OCI-M1 (cell line): ENCODE measurements around the gene MON2.
"Not testable (repeated sequence)": the region's sequence is repeated elsewhere in the genome, so short reads cannot be mapped to it uniquely, and the experiment has no call there.

Source experiments
- DNase-seq: peaks from one replicate; lab custom pipeline; 2025; lab: John Stamatoyannopoulos, UW

Gene MON2, protein sequence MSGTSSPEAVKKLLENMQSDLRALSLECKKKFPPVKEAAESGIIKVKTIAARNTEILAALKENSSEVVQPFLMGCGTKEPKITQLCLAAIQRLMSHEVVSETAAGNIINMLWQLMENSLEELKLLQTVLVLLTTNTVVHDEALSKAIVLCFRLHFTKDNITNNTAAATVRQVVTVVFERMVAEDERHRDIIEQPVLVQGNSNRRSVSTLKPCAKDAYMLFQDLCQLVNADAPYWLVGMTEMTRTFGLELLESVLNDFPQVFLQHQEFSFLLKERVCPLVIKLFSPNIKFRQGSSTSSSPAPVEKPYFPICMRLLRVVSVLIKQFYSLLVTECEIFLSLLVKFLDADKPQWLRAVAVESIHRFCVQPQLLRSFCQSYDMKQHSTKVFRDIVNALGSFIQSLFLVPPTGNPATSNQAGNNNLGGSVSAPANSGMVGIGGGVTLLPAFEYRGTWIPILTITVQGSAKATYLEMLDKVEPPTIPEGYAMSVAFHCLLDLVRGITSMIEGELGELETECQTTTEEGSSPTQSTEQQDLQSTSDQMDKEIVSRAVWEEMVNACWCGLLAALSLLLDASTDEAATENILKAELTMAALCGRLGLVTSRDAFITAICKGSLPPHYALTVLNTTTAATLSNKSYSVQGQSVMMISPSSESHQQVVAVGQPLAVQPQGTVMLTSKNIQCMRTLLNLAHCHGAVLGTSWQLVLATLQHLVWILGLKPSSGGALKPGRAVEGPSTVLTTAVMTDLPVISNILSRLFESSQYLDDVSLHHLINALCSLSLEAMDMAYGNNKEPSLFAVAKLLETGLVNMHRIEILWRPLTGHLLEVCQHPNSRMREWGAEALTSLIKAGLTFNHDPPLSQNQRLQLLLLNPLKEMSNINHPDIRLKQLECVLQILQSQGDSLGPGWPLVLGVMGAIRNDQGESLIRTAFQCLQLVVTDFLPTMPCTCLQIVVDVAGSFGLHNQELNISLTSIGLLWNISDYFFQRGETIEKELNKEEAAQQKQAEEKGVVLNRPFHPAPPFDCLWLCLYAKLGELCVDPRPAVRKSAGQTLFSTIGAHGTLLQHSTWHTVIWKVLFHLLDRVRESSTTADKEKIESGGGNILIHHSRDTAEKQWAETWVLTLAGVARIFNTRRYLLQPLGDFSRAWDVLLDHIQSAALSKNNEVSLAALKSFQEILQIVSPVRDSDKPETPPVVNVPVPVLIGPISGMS (N-terminal part only)

DNA sequence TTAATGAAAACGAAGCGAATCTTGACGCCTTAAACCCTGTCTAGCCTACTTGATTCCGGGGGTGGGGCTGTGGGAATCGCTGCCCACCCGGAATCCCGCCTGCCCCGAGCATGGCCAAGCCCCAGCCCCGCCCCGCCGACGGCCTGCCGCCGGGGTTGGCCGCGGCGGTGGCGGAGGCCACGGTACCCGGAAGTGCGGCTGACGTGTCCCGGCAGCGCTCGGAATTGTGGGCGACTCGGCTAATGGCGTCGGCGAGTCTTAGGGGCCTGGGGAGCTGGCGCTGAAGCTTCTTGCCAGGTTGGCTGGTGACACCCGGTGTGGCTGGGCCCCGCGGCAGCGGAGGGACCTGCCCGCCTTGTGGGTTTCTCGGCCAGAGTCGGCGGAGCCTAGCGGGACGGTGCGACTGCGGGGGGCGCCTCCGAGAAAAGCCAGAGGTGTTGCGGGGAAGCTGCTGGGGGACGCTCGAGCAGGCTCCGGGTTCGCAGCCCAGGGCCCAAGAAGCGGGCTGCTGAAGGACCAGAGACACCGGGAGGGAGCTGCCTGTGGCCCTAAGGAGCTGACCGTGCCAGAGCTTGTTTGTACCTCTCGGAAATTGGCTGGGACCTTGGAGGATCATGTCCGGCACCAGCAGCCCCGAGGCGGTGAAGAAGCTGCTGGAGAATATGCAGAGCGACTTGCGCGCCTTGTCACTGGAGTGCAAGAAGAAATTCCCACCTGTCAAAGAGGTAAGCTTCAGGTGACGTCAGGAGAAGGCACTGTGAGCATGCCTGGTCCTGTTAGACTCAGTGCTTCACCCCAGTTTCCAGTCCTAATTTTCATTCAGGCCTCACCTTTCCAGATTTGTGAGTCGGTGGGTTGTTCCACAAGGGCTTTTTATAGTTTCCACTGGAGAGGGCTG, at the start of gene MON2:
Gene MON2 (plus strand): TSS at position 233 of the 898 bp plus-strand sequence. CDS start 382 bp downstream, at position 615.
- peak; percentile 94 for DNase-seq

DNA sequence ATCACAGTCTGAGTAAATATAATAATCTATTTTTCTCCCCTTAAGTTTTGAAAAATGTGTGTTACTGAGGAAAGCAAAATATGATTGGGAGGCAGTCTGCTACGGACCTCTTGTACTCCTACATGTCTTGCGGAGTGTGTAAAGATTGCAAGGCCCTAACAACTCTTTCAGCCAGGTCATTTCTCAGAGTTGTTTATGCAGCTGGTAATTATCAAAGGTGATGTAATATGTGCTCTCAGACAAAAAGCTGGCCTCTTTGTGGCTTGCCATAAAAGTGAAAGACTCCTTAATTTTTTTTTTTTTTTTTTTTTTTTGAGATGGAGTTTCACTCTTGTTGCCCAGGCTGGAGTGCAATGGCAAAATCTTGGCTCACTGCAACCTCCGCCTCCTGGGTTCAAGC, 40.5 kb upstream of the MON2 start:
- no peak for DNase-seq

DNA sequence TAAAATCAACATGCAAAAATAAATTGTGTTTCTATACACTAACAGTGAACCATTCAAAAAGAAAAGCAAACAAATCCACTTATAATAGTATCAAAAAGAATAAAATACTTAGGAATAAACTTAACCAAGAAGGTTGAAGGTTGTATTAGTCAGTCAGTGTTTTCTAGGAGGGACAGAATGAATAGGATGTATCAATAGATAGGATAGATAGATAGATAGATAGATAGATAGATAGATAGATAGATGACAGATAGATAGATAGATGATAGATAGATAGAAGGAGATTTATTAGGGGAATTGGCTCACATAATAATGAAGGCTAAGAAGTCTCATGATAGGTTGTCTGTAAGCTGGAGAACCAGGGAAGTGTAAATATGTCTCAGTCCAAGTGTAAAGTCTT, 37.2 kb upstream of the MON2 start:
- DNase-seq: no peak

DNA sequence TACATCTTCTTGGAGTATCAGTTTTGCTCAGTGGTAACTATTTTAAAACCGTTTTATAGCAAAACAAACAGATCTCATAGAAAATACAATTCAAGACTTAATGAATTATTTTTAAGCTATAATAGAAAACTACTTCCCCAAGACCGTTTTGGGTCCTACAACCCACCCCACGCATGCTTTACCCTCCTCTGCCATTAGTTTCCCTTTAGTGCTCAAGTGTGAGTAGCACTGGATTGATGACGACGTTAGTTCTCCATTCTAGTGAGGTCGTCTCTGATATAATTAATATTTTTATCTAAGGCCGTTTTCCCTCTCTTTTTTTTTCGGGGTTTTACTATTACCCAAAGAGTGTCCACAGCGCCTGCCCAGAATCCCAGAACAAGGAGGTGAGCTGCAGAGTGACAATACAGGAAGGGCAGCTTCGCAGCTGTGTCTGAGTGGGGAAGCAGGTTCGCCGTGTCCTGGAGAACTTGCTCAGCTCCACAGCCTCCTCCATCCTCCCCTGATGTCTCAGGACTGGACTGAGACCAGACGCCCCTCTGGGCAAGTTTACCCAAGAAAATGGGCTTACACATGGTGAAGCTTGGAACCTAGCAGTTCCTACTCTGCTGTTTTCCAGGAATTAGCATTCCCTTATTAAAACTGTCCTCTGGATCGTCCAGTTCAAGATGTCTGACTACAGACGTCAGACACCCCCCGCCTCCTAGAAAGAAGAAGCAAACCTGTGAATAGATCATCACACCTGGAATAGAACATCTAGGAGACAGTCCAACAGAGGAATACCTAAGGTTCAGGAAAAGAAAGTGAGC, 31.9 kb upstream of the MON2 start:
- DNase-seq: peak; percentile 73

DNA sequence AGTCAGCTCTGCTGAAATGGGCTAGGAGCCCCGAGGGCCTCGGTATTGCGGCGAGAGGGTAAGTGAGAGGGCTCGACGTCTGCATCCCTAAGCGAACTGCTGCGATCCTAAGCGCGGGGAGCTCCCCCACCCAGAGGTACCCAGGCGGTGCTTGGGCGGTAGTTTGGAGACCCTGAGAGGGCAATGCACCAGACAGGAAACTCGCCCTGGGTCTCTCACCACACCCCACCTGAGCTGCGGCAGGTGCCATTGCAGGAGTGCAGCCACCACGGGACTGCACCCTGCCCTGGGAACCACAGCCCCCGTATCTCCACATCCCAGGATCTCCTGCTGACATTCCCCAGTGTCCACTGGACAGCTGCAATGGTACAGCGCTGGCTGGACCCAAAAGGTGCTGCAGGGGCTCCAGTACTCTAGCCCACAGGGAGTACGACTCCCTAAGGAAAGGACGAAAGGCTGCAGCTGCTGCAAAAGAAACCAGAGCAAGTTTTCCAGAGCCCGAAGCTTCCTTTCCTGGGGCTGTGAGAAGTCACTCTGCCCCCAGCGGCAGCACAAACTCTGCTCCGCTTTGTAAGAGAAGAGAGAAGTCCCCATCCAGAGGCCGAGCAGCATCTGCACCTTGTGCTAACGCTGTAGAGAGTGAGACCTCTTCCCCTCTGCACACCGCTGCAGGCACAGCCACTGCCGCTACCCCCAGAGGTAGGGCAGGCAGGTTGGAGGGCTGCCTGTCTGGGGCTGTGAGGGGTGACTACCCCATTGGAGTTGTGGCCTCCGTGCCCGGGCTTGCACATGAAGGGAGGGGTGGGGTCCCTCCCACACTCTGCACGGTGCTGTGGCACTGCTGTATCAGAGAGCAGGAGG, 31.1 kb upstream of the MON2 start:
- peak; percentile 91 for DNase-seq

DNA sequence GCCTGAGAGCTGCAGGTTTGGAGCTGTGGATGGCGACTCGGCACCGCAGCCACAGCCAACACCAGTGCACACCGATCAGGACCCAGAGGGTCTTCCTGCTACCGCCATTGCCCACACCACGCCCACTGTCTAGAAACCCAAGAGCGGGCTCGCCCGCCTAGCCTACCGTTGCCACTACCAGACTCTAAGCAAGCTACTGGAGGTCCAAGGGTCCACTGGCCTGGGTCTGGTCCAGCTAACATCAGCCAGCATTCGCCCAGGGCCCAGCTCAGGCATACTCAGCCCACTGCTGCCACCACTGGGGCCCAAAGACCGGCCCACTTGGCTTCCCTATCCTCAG, 30.5 kb upstream of the MON2 start:
- DNase-seq: no peak

DNA sequence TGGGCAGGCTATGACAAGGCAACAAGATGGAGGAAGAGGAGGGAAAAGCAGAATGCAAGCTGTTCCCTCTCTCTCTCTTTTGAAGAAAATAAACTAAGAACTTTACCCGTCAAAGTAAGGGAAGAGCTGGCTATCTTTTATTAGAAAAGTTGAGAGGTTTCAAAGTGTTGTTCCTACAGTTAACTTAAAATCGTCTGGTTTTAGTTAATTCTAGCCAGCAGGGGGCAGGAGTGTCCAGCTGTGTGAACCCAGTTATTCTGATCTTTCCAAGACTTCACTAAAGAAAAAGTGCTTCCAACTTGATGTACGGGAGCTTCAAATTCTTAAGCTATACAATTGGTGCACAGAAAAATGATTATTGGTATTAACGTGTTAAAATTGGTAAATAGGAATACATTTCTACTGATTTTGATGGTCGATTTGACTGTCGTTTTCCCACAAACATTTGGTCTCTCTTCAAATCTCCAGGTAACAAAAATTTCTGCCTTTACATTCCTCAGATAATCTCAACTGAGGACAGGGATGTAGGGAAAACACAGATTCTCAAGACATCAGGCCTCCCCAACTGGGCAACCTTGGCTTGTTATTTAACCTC, 28.4 kb upstream of the MON2 start:
- DNase-seq: peak; percentile 83

DNA sequence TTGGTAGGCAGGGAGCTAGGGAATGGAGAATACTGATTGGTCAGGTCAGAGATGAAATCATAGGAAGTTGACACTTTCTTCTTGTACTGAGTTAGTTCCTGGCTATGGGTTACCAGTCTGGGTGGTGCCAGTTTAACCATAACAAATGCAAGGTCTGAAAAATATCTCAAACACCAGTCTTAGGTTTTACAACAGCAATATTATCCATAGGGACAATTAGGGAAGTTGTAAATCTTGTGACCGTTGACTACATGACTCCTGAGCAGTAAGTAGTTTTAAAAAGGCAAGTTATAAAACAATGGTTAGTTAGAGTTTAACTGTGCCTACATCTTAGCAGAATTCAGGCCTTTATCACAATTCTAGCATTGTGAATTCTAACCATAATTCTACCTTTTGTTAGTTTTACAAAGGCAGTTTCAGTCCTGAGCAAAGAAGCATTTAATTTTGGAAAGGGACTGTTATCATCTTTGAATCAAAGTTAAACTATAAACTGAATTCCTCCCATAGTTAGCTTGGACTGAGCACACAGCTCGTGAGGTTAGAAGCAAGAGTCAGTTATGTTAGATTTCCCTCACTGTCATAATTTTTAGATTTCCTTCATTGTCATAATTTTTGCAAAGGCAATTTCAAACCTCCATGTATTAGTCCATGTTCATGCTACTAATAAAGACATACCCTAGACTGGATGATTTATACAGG, 19.7 kb upstream of the MON2 start:
- peak; percentile 28 for DNase-seq

DNA sequence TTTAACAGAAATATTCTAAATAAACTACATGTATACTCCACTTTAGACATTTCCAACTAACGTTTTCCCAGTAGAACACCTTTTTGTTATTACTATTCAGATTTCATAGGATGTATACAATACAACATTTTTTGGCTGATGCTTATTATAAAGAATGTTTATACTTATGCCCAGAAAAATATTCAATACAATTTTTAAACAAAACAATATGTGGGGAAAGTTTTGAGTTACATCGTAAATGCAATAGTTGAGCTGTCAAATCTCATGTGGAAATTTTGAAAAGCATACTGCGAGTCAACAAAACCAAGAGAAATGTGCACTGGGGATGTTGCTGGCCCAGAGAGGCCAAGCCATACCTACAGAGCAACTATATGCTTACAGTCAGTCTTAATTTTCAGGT, 18.2 kb upstream of the MON2 start:
- no peak for DNase-seq

DNA sequence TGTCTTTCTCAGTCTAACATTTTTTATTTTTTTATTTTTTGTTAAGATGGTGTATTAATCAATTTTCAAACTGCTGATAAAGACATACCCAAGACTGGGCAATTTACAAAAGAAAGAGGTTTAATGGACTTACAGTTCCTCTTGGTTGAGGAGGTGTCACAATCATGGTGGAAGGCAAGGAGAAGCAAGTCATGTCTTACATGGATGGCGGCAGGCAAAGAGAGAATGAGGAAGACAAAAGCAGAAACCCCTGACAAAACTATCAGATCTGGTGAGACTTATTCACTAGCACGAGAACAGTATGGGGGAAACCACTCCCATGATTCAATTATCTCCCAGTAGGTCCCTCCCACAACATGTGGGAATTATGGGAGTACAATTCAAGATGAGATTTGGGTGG, 11.2 kb upstream of the MON2 start:
- DNase-seq: not testable (repeated sequence)

DNA sequence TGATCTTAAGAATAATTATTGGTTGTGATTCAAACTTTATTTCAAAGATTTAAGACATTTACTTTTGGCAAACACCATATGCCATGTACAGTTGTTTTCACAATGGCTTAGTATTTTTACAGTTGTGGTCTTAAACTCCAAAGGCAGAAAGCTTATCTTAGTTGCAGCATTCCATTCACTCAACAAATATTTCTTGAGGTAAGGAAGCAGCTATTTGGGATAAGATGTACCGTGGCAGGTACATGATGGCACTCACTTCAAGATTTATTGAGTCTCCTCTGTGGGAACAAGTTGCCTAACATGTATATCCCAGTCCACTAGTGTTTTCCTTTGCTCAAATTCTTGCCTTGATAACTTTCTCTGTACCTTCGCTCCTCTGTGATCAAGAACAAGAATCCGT, 8.0 kb upstream of the MON2 start:
- DNase-seq: no peak

DNA sequence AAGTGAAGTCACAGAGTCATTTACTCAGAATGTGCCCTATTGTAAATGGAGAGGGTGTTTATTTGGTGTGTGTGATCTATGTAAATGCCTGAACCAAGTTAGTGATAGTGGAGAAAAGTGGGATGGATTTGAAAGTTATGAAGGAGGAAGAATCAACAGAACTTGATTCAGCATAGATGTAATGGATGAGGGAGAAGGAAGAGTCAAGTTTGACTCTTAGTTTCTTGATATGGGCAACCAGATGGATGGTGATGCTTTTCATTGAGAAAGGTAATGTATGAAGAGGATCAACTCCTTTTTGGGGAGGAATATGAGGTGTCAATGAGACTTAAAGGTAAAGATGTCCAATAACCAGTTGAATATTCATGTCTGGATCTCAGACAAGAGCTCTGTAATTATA, 6.7 kb upstream of the MON2 start:
- no peak for DNase-seq

DNA sequence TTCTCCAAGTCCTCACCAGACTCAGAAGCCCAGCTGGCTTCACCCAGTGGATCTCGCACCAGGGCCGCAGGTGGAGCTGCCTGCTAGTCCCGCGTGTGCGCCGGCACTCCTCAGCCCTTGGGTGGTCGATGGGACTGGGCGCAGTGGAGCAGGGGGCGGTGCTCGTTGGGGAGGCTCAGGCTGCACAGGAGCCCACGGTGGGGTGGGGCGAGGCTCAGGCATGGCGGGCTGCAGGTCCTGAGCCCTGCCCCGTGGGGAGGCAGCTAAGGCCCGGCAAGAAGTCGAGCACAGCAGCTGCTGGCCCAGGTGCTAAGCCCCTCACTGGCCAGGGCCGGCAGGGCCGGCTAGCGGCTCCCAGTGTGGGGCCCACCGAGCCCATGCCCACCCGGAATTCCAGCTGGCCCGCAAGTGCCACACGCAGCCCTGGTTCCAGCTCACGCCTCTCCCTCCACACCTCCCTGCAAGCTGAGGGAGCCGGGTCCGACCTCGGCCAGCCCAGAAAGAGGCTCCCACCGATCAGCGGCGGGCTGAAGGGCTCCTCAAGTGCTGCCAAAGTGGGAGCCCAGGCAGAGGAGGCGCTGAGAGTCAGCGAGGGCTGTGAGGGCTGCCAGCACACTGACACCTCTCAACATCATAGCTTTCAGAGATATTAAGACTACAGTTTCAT, 5.3 kb upstream of the MON2 start:
- DNase-seq: not testable (repeated sequence)

DNA sequence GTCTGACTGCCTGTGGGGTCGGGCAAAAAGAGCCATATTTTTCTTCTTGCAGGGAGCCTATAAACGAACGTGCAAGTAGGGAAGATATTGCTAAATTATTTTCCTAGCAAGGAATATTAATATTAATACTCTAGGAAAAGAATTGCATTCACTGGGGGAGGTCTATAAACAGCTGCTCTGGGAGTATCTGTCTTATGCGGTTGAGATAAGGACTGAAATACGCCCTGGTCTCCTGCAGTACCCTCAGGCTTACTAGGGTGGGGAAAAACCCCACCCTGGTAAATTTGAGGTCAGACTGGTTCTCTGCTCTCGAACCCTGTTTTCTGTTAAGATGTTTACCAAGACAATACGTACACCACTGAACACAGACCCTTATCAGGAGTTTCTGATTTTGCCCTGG, 3.4 kb upstream of the MON2 start:
- DNase-seq: peak; percentile 27

DNA sequence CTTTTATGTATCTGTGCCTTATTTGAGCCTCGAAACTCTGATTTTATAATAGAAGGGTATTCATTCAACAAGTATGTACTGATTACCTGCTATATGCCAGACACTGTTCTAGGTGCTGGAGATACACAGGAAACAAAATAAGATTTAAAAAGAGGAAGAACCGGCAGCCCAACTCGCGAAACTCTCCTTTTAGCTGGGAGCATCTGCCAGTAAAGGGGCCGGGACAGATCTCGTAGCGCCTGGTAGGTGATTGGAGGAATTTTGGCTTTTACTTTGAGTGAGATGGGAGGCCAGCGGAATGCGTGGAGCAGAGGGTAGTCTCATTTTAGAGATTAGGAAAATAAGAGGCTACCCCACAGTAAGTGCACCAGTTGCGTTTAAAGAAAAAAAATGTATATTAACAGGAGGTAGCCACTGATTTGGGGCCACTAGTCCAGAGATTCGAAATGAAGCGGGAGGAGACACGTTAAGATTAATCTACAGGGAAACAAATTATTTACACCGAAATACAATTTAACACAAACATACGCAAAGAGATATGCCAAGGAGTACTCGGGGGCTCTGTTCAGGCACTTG, 520 bp upstream of the MON2 start:
- DNase-seq: peak; percentile 80

DNA sequence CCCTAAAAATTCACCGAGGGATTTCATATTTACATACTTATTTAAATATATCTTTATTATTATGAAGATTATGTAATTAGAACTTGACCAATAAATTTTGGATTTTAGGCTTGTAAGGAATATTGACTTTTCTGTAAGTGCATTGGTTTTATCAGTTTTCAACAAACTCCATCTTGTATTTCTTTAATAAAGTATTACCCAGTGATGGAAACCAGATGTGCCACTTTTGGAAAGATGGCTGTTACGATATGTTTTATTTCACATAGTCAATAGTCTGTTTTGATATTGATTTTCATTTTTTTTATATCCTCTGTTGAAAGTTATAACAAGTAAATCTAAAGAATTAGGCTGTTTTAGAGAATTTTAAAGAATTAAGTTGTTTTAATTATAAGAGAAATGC, 1.8 kb downstream of the MON2 start:
- DNase-seq: no peak

DNA sequence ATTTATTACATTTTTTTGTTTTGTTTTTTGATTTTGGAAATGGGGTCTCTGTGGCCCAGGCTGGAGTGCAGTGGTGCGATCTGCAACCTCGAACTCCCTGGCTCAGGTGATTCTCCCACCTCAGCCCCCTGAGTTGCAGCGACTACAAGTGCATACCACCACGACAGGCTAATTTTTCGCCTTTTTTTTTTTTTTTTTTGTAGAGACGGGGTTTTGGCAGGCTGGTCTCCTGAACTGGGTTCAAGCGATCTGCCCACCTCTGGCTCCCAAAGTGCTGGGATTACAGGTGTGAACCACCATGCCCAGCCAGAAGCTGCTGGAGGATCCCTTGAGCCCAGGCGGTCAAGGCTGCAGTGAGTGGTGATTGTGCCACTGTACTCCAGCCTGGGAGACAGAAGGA, 2.3 kb downstream of the MON2 start:
- no peak for DNase-seq

DNA sequence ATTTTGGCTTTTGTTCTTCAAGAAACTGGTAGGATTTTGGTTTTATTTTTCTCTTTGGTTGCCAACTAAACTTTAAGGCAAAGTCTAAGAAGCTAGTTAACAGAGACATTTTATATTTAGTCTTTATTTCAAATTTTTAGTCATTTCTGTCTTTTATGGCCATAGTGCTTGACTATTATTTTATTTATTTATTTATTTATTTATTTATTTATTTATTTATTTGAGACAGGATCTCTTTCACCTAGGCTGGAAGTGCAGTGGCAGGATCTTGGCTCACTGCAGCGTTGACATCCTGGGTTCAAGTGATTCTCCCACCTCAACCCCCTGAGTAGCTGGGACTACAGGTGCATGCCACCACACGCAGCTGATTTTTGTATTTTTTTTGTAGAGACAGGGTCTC, 3.1 kb downstream of the MON2 start:
- no peak for DNase-seq
